ENCODE measurements around the gene MUC5B. TPM values are rescaled to one million over a fixed set of nuclear protein-coding genes. Genes with fewer than 3 reads are reported as not detected.
"Not testable (repeated sequence)": the region's sequence is repeated elsewhere in the genome, so short reads cannot be mapped to it uniquely, and the experiment has no call there.

MUC5B gene
- total and polyA plus RNA-seq, 2 of the 13 experiments (the other 11 are each of a cell fraction or from before 2014, with no cell fraction given), result 0.01 TPM; not detected in 1

DNA sequence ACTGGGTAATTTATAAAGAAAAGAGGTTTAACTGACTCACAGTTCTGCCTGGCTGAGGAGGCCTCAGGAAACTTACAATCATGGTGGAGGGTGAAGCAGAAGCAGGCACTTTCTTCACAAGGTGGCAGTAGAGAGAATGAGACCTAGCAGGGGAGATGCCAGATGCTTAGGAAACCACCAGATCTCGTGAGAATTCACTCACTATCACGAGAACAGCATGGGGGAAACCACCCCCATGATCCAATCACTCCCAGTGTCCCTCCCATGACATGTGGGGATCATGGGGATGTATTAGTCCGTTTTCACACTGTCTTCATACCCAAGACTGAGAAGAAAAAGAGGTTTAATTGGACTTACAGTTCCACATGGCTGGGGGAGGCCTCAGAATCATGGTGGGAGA is 41.6 kb downstream of the MUC5B start (continued):
- TF ChIP-seq ZNF552 (CRISPR knock-in tag; IDR thresholded peaks at IDR 0.05; ENCODE audit: borderline replicate concordance) (0 out of 2 replicates have a peak, but pooled peaks have one; percentile 29), HOXA3 (CRISPR knock-in tag; IDR thresholded peaks at IDR 0.05) (peak; percentile 40; the same call in 1 of the 2 replicates), CHD2 (IDR thresholded peaks at IDR 0.05; ENCODE audit: low read depth, low read length) (peak; percentile 93), ETV5 (CRISPR knock-in tag; IDR thresholded peaks at IDR 0.05; ENCODE audit: borderline replicate concordance) (peak; percentile 29; the same call in 1 of the 2 replicates), ZFX (CRISPR knock-in tag; IDR thresholded peaks at IDR 0.05; ENCODE audit: low read depth) (peak; percentile 38; the same call in 1 of the 2 replicates)

- POLR2A ChIA-PET; H3K9ac ChIP-seq (ENCODE audit: insufficient read depth, low read depth, low read length); H4K20me1 ChIP-seq (ENCODE audit: insufficient read depth, low read length); H2AFZ ChIP-seq (ENCODE audit: low read length); DNase-seq (ENCODE audit: low spot score); BruUV-seq (replicated peaks); CTCF ChIA-PET (ENCODE audit: low intra/inter-chr PET ratio, low total read pairs); H3K79me2 ChIP-seq (ENCODE audit: insufficient read depth, low read length); in situ Hi-C loops (cut with HindIII; ENCODE audit: extremely low pct_ligation_motif_present, low pct_unique_long_range_greater_than_20kb); H3K4me2 ChIP-seq (ENCODE audit: low read depth, low read length); H3K36me3 ChIP-seq (replicated peaks in 1 of 2; ENCODE audit: control insufficient read depth in 1 of 2, insufficient read depth in 2 of 2, low read length in 2 of 2); H3K27me3 ChIP-seq (ENCODE audit: control insufficient read depth in 1 of 2, insufficient read depth in 2 of 2, low read length in 2 of 2); FAIRE-seq; H3K27ac ChIP-seq (ENCODE audit: extremely low read length, insufficient read depth, low read length); ATAC-seq; H3K4me3 ChIP-seq (replicated peaks in 1 of 3; ENCODE audit: insufficient read depth in 1 of 3, low read depth in 2 of 3, low read length in 3 of 3): not testable (repeated sequence)
- intact Hi-C loops (cut with micrococcal nuclease; ENCODE audit: unreplicated experiment), result loop anchor here (2.0 to 10.0 kb wide), 2 partner anchors 33 to 61 kb away; no protein-coding TSS in a partner anchor
- H3K9me3 ChIP-seq (ENCODE audit: low read length), result peaks cover 13% of the 10 kb centered on the region; the same call in 1 of the 2 replicates
- peaks cover 22% of the 10 kb centered on the region for H3K4me1 ChIP-seq (ENCODE audit: insufficient read depth, low read length)
- WGBS (ENCODE audit: low lambda C conversion rate), result 88% methylated on average over 2 of the region's 4 CpGs
Measured at GRCh38 chr11:1265480-1265879, 42.6 kb downstream of the MUC5B start.

GRCh38 chr11:1266976-1267375 is 44.1 kb downstream of the MUC5B start:
- H3K79me2 ChIP-seq (ENCODE audit: insufficient read depth, low read length); in situ Hi-C loops (cut with HindIII; ENCODE audit: extremely low pct_ligation_motif_present, low pct_unique_long_range_greater_than_20kb); H3K4me3 ChIP-seq (replicated peaks in 1 of 3; ENCODE audit: insufficient read depth in 1 of 3, low read depth in 2 of 3, low read length in 3 of 3); H4K20me1 ChIP-seq (ENCODE audit: insufficient read depth, low read length); CTCF ChIA-PET (ENCODE audit: low intra/inter-chr PET ratio, low total read pairs); BruUV-seq (replicated peaks); ATAC-seq; H3K4me2 ChIP-seq (ENCODE audit: low read depth, low read length); H3K36me3 ChIP-seq (replicated peaks in 1 of 2; ENCODE audit: control insufficient read depth in 1 of 2, insufficient read depth in 2 of 2, low read length in 2 of 2); FAIRE-seq; H2AFZ ChIP-seq (ENCODE audit: low read length); DNase-seq (ENCODE audit: low spot score); POLR2A ChIA-PET; H3K27me3 ChIP-seq (ENCODE audit: control insufficient read depth in 1 of 2, insufficient read depth in 2 of 2, low read length in 2 of 2); H3K9ac ChIP-seq (ENCODE audit: insufficient read depth, low read depth, low read length); H3K27ac ChIP-seq (ENCODE audit: extremely low read length, insufficient read depth, low read length): not testable (repeated sequence)
- WGBS (ENCODE audit: low lambda C conversion rate), result 53% methylated on average over 2 of the region's 2 CpGs
- Histone ChIP-seq H3K4me1 (ENCODE audit: insufficient read depth, low read length) (peaks cover 13% of the 10 kb centered on the region), H3K9me3 (ENCODE audit: low read length) (peaks cover 13% of the 10 kb centered on the region; the same call in 1 of the 2 replicates)
- intact Hi-C loops (cut with micrococcal nuclease; ENCODE audit: unreplicated experiment), result loop anchor here (10.0 kb wide), 1 partner anchor 62 kb away; no protein-coding TSS in a partner anchor

Measured in HepG2 (cell line).